ENCODE measurements around the gene PTPRT.
A peak's percentile ranks its signal among the peaks of the same experiment; 100 is the strongest.

The PTPRT gene

DNA sequence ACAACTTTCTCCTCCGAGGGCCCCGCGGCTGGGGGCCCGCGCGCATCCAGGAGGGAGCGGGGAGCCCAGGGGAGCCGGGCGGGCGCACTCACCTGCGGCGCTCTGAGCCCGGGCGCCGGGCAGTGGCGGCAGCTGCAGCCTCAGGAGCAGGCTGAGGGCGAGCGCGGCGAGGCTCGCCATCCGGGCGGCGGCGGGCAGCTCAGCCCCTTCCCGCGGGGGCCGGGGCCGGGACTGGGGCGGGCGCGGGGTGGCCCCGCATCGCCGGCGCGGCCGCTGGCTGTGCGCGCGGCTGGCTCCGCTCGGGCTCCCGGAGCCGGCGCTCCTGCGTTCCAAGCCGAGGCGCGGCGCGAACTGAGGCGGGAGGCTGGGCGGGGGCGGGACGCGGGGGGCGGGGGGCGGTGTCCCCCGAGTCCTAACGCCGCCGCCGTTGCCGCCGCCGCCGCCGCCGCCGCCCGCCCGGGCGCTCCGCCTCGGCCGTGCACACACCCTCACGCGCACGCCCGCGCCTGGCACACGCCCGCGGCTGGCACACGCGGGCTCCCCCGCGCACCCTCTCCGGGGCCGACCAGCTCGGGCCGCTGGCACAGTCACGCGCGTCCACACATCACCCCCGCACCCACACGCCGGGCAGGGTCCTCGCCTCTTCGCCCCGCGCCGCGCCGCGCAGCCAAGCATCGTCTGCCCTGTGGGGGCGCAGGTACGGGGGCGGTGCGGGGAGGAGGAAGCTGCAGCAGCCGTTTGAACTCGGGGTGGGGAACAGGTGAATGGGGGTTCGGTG is at the start of gene PTPRT:
Gene PTPRT (minus strand): TSS at position 353 of the 778 bp plus-strand sequence. CDS start 173 bp downstream, at position 180.
- no peak for DNase-seq

DNA sequence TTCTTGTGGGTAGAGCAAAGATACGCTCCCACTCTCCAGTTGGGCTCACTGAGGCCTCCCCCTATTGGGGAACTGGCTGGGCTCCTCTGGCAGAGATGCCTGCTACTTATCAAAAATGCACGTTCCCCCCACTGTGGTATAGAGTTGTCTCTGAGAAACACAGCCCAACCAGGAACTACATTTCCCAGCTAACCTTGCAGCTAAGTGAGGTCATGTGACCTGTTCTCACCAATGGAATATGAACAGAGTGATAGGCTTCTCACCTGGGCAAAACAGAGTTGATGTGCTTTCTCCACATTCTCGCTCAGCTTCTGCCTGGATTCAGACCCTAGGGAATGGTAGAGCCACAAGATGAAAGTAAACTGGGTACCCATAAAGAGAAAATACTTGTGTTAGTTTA is 49.1 kb upstream of the PTPRT start:
- no peak for DNase-seq

DNA sequence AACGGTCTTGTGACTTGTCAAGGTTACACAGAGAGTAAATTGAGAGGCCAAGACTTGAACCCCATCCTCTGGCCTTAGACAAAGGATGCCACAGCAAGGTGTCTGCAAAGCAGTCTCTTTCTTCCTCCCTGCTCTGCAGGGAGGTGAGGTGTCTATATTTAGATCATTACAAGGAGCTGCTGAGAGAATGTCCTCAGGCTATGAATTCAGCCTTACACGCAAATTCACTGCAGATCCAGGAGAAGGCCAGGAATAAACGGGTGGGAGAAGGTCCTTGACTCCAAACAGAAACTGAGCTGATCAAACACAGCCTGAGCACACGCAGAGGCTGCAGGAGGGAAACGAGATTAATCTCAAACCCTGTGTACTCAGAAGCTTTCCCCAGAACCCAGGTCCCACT is 48.6 kb upstream of the PTPRT start:
- no peak for DNase-seq

DNA sequence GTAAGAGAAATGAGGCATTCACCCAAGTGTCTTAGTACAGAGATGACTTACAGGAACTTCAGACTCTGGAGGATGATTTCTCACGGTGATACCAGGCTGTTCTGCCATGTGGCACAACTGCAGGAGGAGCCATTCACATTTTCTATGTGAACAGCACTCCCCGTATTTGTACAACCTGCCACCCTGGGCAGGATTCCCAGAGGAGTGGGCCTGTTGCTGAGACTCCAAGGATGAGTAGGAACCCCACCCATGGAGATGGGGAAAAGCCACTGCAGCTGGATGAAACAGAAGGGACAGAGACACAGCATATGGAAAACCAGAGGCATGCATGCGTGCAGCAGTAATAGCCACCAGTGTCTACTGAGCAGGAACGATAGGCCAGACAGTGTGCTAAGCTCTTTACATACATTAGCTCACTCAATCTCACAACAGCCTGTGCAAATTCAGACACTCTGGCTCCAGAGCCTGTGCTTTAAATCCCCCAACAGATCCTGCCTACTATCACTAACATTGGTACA is 48.0 kb upstream of the PTPRT start:
- DNase-seq: no peak

GRCh38 chr20:43235998-43236397 is 46.3 kb upstream of the PTPRT start:
- no peak for DNase-seq

DNA sequence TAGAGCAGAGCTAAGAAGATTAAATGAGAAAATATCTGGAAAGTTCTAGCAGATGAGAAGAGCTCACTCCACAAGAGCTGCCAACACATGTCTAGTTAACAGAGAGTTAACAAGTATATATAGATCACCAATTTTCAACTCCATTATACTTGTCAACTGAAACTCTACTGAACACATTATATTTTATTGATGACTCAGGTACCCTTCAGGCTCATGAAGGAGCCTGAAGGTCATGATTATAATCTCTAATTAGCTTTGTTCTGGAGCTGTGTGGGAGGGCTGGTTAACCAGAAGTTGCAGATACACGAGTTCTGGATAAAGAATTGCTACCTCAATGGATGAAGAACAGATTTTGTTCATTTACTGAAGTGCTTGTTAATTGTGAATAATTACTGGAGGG is 42.1 kb upstream of the PTPRT start:
- DNase-seq: no peak

- DNase-seq: no peak
These were observed 40.0 kb upstream of the PTPRT start for GRCh38 chr20:43229696-43230095.

- DNase-seq: no peak
These were observed 30.9 kb upstream of the PTPRT start for GRCh38 chr20:43220612-43221011.

- no peak for DNase-seq
These were observed 21.2 kb upstream of the PTPRT start for GRCh38 chr20:43210901-43211300.

GRCh38 chr20:43209831-43210230 is 20.1 kb upstream of the PTPRT start:
- DNase-seq: no peak

GRCh38 chr20:43205699-43206098 is 16.0 kb upstream of the PTPRT start:
- DNase-seq: no peak

DNA sequence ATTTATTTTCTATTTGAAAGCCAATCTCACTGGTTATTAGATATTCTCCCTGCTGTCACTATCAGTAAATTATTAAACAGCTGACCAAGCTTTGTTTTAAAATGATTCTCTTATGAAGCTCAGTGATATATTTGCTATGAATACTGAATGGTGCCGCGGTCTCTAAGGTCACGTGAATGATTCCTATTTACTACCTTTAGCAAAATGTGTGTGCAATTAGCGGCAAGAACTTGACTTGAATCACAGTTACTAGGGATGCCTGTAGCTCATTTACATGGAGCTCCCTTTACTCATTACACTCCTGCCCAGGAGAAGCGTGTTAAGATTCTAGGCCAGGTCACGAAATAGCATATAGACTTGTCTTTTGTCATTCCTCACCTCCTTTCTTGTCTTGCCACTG is 12.4 kb upstream of the PTPRT start:
- DNase-seq: no peak

DNA sequence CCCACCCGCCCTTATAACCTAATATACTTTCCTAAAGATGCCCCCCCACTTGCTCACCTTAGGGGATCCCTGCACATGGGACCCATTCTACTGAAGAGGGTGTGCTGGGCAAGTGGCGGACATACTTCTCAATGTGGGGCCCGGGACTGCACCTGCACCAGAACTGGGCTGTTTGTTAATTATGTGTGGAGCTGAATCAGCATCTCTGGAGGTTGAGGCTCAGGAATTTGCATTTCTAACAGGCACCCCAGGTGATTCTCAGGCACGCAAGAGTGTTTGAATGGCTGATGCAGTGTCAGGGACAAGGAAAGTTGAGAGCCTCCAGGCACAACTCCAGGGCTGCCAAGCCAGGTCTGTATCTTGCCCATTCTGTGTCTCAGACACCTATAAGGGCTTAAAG is 8.9 kb upstream of the PTPRT start:
- DNase-seq: no peak

DNA sequence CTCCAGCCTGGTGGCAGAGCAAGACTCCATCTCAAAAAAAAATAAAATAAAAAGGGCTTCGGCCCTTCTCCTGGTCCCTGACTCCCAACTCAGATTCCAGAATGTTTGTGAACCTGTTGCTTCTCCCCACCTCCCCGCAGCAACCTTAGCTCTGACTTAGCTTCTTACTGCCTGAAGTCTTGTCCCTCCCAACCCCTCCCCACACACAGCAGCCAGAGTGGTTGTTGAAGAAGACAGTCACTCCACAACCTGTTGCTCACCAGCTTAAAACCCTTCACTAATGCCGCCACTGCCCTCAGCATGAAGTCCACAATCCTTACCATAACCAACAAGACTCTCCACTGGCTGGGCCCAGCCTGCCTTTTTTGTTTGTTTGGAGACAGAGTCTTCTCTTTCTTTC is 6.5 kb upstream of the PTPRT start:
- DNase-seq: no peak

GRCh38 chr20:43194137-43194536 is 4.4 kb upstream of the PTPRT start:
- no peak for DNase-seq

DNA sequence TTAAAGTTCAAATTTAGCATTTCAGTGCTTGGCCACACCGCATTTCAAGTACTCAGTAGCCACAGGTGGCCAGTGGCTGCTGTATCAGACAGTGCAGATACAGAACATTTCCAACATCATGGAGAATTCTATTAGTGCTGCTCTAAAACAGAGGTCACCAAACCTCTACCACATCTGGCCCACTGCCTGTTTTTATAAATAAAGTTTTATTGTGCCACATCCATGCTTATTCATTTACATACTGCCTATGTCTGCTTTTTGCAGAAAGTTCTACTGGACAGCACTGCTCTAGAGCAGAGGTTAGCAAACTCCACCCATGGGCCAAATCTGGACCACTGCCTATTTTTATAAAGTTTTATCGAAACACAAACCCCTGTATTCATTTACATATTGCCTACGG is 3.7 kb upstream of the PTPRT start:
- DNase-seq: no peak

GRCh38 chr20:43191946-43192863 is 2.5 kb upstream of the PTPRT start:
- DNase-seq: no peak

GRCh38 chr20:43191143-43191542 is 1.4 kb upstream of the PTPRT start:
- no peak for DNase-seq

DNA sequence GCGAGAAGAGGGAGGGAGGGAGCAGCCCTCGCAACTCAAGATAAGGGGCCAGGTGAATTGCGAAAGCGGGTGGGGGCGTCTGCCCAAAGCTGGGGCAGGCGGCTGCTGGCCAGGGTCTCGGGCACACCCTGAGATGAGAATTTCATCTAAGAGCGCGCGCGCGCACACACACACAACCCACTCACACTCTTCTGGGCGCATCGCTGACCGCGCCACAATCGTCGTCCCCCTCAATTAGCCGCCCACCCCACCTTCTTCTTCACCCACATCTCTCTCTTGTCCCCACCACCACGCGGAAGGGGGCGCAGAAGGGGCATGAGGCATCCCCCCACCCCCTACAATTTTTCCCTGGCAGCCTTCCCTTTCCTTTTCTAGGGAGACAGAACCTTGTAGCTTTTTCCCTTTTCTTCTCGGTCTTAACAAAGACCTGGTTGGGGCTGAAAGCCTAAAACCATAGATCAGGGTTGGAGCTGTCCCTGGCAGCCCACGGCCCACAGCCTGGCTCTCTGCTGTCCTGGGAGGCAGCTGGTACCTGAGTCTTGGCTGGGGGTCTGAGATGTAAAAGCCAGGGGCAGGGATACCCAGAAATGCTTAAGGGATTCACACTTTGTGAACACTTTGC is 737 bp upstream of the PTPRT start:
- no peak for DNase-seq

DNA sequence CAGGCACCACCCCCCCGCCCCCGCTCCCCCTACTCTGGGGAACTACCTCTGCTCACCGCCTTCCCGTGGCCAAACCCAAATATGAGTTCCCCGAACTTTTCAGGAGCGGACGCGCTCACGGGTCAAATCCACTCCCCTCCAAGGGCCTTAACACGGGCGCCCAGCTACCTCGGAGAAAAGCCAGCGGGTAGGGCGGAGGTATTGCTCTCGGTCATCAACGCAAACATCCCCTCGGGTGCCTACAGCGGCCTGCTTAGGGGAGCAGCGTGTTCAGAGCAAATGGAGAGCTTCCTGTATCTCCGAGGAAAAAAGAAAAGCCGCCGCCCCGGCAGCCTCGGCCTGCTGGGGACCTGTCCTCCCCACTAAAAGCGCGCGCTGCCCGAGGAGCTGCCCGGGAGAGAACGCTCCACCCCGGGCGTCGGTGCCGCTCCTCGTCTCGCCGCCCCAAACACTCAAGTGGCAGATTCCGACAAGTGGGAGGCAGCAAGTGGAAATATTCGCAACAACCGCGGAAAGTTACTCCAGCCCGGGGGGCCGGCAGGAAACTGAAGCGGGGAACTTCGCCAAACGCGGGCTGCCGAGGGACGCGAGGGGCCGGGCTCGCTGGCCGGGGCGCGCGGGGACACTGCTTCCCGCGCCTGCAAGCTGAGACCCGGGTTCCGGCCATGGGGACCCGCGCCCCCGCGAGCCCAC is 699 bp downstream of the PTPRT start:
- no peak for DNase-seq

- no peak for DNase-seq
These were observed 1.5 kb downstream of the PTPRT start for GRCh38 chr20:43188234-43188653.

DNA sequence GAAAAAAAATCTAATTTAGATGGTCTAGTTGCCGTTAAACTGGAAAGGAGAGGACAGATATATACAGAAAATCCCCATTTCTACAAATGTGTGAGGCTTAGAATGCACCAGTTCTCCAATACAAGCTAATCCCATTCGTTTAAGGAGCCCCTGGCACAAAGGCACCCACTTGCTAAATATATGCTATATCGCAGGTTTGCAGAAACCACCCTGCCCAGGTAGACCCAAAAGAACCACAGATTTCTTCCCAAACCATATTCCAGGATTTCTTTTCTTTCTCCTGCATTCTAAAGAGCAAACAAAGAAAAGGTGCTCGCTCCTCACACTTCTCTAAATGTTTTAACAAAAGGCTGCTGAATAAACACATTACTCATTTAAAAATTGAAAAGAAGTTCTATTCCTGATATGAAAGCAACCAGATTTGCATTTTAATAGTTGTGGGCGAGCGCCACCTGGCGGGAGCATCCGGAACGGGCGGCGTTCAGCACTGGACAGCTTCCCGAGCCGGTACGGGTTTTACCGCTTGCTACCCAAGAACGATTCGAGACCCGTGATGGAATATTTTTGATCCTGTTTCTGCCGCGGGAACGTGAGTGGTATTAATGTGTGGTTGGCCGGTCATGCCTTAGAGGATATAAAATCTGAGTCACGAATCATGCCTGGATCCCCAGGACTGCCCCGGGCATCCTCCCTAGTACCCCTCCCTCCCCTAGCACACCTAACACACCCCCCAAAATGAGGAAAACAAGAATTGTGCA is 2.1 kb downstream of the PTPRT start:
- DNase-seq: peak in 3 of 4 experiments; percentile 4 to 49 (median 10)
